Endometrial microvascular endothelial cells (primary cell): Measurements from ENCODE around the gene DSC1. TPM values are rescaled to one million over a fixed set of nuclear protein-coding genes. Genes with fewer than 3 reads are reported as not detected.

Experiments used
- total RNA-seq: library from RNA; depleted of rRNA; stranded (reverse); fragments of >200 nt; gene quantifications from one replicate; pipeline ENCODE4 v1.2.3, GENCODE V29; 2015; ENCODE audit errors: inconsistent ontology term

The DSC1 gene
- total RNA-seq, 1 donor from 2014 or later, result not detected

Other genes starting within 250 kb of the DSC1 start
- 0.09 TPM for gene DSC3, start 120.1 kb downstream of the DSC1 start, total RNA-seq
- not detected for gene DSC2, start 60.4 kb downstream of the DSC1 start, total RNA-seq
- not detected for gene DSG1, start 155.3 kb upstream of the DSC1 start, total RNA-seq
- gene DSG4, start 213.9 kb upstream of the DSC1 start, total RNA-seq, result not detected